GM10248 (cell line): ENCODE data around the gene PPIP5K2.

Experiments
- CTCF ChIA-PET: fragments of 300-600 bp; sonication (Branson Sonifier 250); formaldehyde crosslinking; extraction: SDS; loops from one replicate; lab custom pipeline; 2021; ENCODE audit warnings: antibody characterized with exemption; lab: Yijun Ruan, JAX
- POLR2A ChIA-PET: fragments of 350-650 bp; sonication (Branson Sonifier 250); formaldehyde crosslinking; extraction: SDS; loops from one replicate; lab custom pipeline; 2020; ENCODE audit warnings: antibody characterized with exemption; lab: Yijun Ruan, JAX
- DNase-seq: peaks from one replicate; pipeline ENCODE4 v3.0.0; 2012; ENCODE audit errors: extremely low spot score
- TF ChIP-seq, protein P1 (sequence below): IDR thresholded peaks from 2 replicates; pipeline ENCODE4 v1.5.1; 2012; ENCODE audit warnings: mild to moderate bottlenecking, low read depth; ENCODE audit errors: extremely low read depth, missing control alignments, control extremely low read depth

PPIP5K2 gene

DNA sequence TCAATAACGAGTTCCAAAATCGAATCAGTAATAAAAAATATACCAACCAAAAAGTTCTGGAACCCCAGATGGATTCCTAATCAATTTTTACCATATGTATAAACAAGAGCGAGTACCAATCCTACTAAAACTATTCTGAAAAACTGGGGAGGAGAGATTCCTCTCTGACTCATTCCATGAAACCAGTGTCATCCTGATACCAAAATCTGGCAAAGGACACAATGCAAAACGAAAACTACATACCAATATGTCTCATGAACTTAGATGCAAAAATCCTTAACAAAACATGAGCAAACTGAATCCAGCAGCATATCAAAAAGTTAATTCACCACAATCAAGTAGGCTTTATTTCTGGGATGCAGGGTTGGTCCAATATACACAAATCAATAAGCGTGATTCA lies 108.0 kb downstream of the PPIP5K2 start:
- ChIA-PET CTCF (no interaction called here), POLR2A (no interaction called here)

GRCh38 chr5:103228588-103228987 lies 108.5 kb downstream of the PPIP5K2 start:
- CTCF ChIA-PET: no interaction called here
- POLR2A ChIA-PET: no interaction called here
- no peak for DNase-seq
- TF ChIP-seq, protein P1, sequence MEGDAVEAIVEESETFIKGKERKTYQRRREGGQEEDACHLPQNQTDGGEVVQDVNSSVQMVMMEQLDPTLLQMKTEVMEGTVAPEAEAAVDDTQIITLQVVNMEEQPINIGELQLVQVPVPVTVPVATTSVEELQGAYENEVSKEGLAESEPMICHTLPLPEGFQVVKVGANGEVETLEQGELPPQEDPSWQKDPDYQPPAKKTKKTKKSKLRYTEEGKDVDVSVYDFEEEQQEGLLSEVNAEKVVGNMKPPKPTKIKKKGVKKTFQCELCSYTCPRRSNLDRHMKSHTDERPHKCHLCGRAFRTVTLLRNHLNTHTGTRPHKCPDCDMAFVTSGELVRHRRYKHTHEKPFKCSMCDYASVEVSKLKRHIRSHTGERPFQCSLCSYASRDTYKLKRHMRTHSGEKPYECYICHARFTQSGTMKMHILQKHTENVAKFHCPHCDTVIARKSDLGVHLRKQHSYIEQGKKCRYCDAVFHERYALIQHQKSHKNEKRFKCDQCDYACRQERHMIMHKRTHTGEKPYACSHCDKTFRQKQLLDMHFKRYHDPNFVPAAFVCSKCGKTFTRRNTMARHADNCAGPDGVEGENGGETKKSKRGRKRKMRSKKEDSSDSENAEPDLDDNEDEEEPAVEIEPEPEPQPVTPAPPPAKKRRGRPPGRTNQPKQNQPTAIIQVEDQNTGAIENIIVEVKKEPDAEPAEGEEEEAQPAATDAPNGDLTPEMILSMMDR: no peak

More for the DNA sequence above, 108.0 kb downstream of the PPIP5K2 start:
- TF ChIP-seq, protein P1: no peak
- no peak for DNase-seq

DNA sequence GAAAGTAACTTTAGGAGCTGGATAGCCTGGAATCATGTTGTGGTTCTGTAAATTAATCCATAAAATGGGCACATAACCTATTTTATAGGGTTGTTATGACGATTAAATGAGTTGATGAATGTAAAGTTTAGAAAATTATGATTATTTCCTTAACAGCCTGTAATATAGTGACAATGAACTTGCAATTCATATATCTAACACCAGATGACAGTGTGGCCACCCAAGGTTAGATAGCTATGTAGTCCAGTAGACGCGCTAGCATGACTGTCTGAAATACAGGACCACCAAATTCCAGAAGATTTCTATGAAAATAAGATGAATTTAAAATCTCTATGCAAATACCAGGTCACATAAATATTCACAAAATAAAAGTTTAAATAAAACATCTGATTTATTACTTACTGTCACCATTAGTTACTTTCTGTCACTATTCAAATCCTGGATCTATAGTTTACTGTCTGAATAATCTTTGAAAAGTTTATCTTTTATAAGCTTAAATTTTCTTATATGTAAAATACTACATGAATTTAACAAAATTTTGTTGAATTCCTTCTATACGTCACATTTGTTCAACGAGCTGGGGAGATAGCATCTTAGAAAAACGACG lies 112.4 kb downstream of the PPIP5K2 start:
- CTCF ChIA-PET: interaction anchor here (0.6 to 3.4 kb wide), 21 partner anchors 8 to 252 kb away, joined by 3 to 77 read pairs (median 4); partner anchors contain the start of gene MACIR
- TF ChIP-seq, protein P1: peak; percentile 61
- POLR2A ChIA-PET: no interaction called here
- DNase-seq: peak; percentile 23

- CTCF ChIA-PET: interaction anchor here (2.3 to 3.4 kb wide), 3 partner anchors 10 to 241 kb away, joined by 19 to 77 read pairs (median 23); partner anchors contain the start of gene MACIR
- DNase-seq: no peak
- POLR2A ChIA-PET: no interaction called here
- TF ChIP-seq, protein P1: no peak
These were observed 114.3 kb downstream of the PPIP5K2 start for GRCh38 chr5:103234239-103234975.

GRCh38 chr5:103235891-103236290 lies 115.8 kb downstream of the PPIP5K2 start:
- ChIA-PET POLR2A (no interaction called here), CTCF (no interaction called here)
- TF ChIP-seq, protein P1: no peak
- DNase-seq: no peak

- ChIA-PET POLR2A (no interaction called here), CTCF (interaction anchor here (1.0 kb wide), 1 partner anchor 13 kb away, joined by 6 read pairs; no protein-coding TSS in a partner anchor)
- DNase-seq: no peak
- TF ChIP-seq, protein P1: no peak
These were observed 117.7 kb downstream of the PPIP5K2 start for GRCh38 chr5:103237778-103238177.
